Endothelial cell of umbilical vein (primary cell): Measurements from ENCODE around the gene SLFN5. TPM values are rescaled to one million over a fixed set of nuclear protein-coding genes. Genes with fewer than 3 reads are reported as not detected.
A peak's percentile ranks its signal among the peaks of the same experiment; 100 is the strongest.

Experiments
- BruUV-seq: library from RNA; stranded (reverse); fragments of 400-500 nt; replicated peaks from 2 replicates; lab custom pipeline; 2021; lab: Mats Ljungman, UMichigan
- CTCF ChIA-PET: fragments of 300-600, 350-600 bp; sonication (Branson Sonifier 250); formaldehyde crosslinking; loops from one replicate; lab custom pipeline; 2021; ENCODE audit warnings: antibody characterized with exemption, inconsistent platforms; lab: Charles Lee
- POLR2A ChIA-PET: fragments of 300-600, 350-600 bp; sonication (Branson Sonifier 250); formaldehyde crosslinking; loops from one replicate; lab custom pipeline; 2021; ENCODE audit warnings: antibody characterized with exemption, inconsistent platforms; lab: Charles Lee
- DNase-seq: peaks from one replicate; pipeline ENCODE4 v3.0.0-alpha.2; 2011; ENCODE audit warnings: low read depth, low spot score
- FAIRE-seq: peaks from 2 replicates; lab custom pipeline; 2011; peaks lifted over from hg19 to GRCh38; lab: Jason Lieb, UNC
- H2AFZ ChIP-seq: 2 replicates; pipeline ENCODE4 v1.6.0; 2012; ENCODE audit warnings: low read depth, low read length, control low read depth, inconsistent platforms
- H3K27ac ChIP-seq: 2 replicates; pipeline ENCODE4 v1.5.1; 2011; ENCODE audit warnings: low read depth, mild to moderate bottlenecking, control low read depth, low read length, moderate library complexity; ENCODE audit not compliant: insufficient read depth
- H3K27me3 ChIP-seq, 2 experiments: 2 replicates each; pipeline versions ENCODE4 v1.6.0 to v1.6.1; 2011; ENCODE audit warnings: low read length in 2 of 2, mixed read lengths in 1 of 2; ENCODE audit not compliant: control insufficient read depth in 2 of 2, insufficient read depth in 2 of 2
- H3K36me3 ChIP-seq, 2 experiments: 2 replicates in 1 of 2; 3 replicates in 1 of 2; pipeline ENCODE4 v1.5.1; 2011; ENCODE audit warnings: low read length in 2 of 2, mild to moderate bottlenecking in 1 of 2, moderate library complexity in 1 of 2; ENCODE audit not compliant: control insufficient read depth in 2 of 2, insufficient read depth in 2 of 2; ENCODE audit errors: extremely low read depth in 1 of 2
- H3K4me1 ChIP-seq: 3 replicates; pipeline ENCODE4 v1.5.1; 2011; ENCODE audit warnings: mild to moderate bottlenecking, low read length; ENCODE audit not compliant: control insufficient read depth, insufficient read depth; ENCODE audit errors: extremely low read depth
- H3K4me2 ChIP-seq: 2 replicates; pipeline ENCODE4 v1.6.1; 2011; ENCODE audit warnings: low read length, control low read depth, mixed read lengths; ENCODE audit not compliant: insufficient read depth
- H3K4me3 ChIP-seq, 3 experiments: fragments of 200-600 bp in 1 of 3; sonication (generic), shearing (Covaris generic) in 1 of 3; replicated peaks in 1 of 3; 2 replicates each; pipeline ENCODE4 v1.5.1; 2011 to 2016; ENCODE audit warnings: control low read depth in 3 of 3, low read length in 3 of 3, mild to moderate bottlenecking in 2 of 3, inconsistent platforms in 1 of 3, low read depth in 1 of 3, moderate library complexity in 1 of 3; ENCODE audit not compliant: insufficient read depth in 1 of 3
- H3K79me2 ChIP-seq: 2 replicates; pipeline ENCODE4 v1.6.0; 2012; ENCODE audit warnings: low read length, inconsistent platforms; ENCODE audit not compliant: control insufficient read depth, insufficient read depth
- H3K9ac ChIP-seq: replicated peaks from 2 replicates; pipeline ENCODE3; 2011; ENCODE audit warnings: low read length, control low read depth; ENCODE audit not compliant: insufficient read depth; ENCODE audit errors: extremely low read depth
- H3K9me1 ChIP-seq: replicated peaks from 3 replicates; pipeline ENCODE4 v1.6.0; 2011; ENCODE audit warnings: mild to moderate bottlenecking, low read length; ENCODE audit not compliant: control insufficient read depth, insufficient read depth; ENCODE audit errors: extremely low read depth
- H3K9me3 ChIP-seq: replicated peaks from 2 replicates; pipeline ENCODE4 v1.5.1; 2012; ENCODE audit warnings: low read length, inconsistent platforms; ENCODE audit not compliant: control insufficient read depth, insufficient read depth
- H4K20me1 ChIP-seq: replicated peaks from 2 replicates; pipeline ENCODE3; 2011; ENCODE audit warnings: mild to moderate bottlenecking, low read length; ENCODE audit not compliant: control insufficient read depth, insufficient read depth; ENCODE audit errors: extremely low read depth
- EZH2 ChIP-seq: IDR thresholded peaks from 2 replicates; pipeline ENCODE4 v1.6.1; 2012; ENCODE audit warnings: borderline replicate concordance, low read depth, mild to moderate bottlenecking, moderate library complexity, low read length, inconsistent platforms; ENCODE audit not compliant: severe bottlenecking
- FOS ChIP-seq: IDR thresholded peaks from 2 replicates; pipeline ENCODE4 v1.6.1; 2011; ENCODE audit warnings: mild to moderate bottlenecking, low read length, moderate library complexity, borderline replicate concordance; ENCODE audit not compliant: insufficient read depth
- JUN ChIP-seq: IDR thresholded peaks from 2 replicates; pipeline ENCODE4 v1.6.1; 2011; ENCODE audit warnings: borderline replicate concordance, low read depth; ENCODE audit not compliant: insufficient read length, insufficient read depth
- MYC ChIP-seq: IDR thresholded peaks from one replicate; pipeline ENCODE4 v1.6.1; 2011; ENCODE audit warnings: mild to moderate bottlenecking, low read depth, low read length
- POLR2AphosphoS5 ChIP-seq: IDR thresholded peaks from 2 replicates; pipeline ENCODE4 v1.6.1; 2012; ENCODE audit warnings: low read depth, mild to moderate bottlenecking, control low read depth, low read length, moderate library complexity; ENCODE audit not compliant: insufficient read depth
- dilution Hi-C: fragments of 300-500 bp; cut with MboI; formaldehyde crosslinking; loops from one replicate; pipeline ENCODE4 v1.15.0; 2019; ENCODE audit warnings: low sequenced_read_pairs; ENCODE audit not compliant: extremely low pct_ligation_motif_present
- intact Hi-C: fragments of 100-400 bp; cut with micrococcal nuclease; formaldehyde crosslinking; loops from one replicate; pipeline ENCODE4 v1.10.0; 2022
- polyA plus RNA-seq, 4 experiments: library from polyadenylated mRNA; depleted of rRNA in 3 of 4; stranded (reverse) in 3 of 4; unstranded in 1 of 4; fragments of >200 nt; gene quantifications; 2 replicates each; pipeline versions ENCODE4 v1.2.1 to v1.2.3, GENCODE V29; 2011 to 2012; ENCODE audit warnings: missing spikeins in 1 of 4
- total RNA-seq: library from RNA; stranded (reverse); gene quantifications from 2 replicates; pipeline ENCODE4 v1.2.3, GENCODE V29; 2021
- TF ChIP-seq, protein P1 (sequence below): IDR thresholded peaks from 2 replicates; pipeline ENCODE4 v1.6.1; 2011; ENCODE audit not compliant: insufficient read depth, insufficient read length
- TF ChIP-seq, protein P2 (sequence below), 2 donors: IDR thresholded peaks; 1 replicate in 1 of 2; 2 replicates in 1 of 2; pipeline ENCODE4 v1.5.1; 2011; ENCODE audit warnings: low read length in 2 of 2, mild to moderate bottlenecking in 2 of 2, moderate library complexity in 2 of 2, control low read depth in 1 of 2, inconsistent platforms in 1 of 2, low read depth in 1 of 2; ENCODE audit not compliant: insufficient read depth in 1 of 2; ENCODE audit errors: extremely low read depth in 1 of 2

The SLFN5 gene
- total and polyA plus RNA-seq, 2 donors (not counting 3 experiments of a cell fraction or from before 2014, with no cell fraction given) = 4.5 to 24.2 TPM

DNA sequence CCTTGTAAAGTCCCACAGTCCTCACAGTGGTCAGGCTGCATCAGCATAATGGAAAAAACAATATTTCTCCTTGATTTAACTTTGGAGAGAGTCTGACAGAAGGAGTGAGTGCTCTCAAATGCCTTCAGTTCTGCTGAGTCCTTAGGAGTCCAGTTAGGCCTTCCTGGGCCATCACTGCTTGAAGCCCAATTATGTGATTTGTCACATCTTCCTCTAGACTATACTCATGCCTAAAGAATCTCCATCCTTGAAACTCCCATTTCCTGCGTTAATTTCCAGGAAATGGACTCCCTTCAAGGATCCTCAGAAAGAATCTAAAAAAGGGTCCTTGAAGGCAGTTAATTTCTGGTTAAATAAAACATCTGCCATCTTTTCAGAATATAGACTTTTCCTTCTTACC lies 52.8 kb downstream of the SLFN5 start:
- H3K4me2 ChIP-seq = peak overlapping the region; percentile 49
- H3K79me2 ChIP-seq = no peaks in the 10 kb centered on the region
- no peak overlapping the region for H3K9ac ChIP-seq
- H3K27ac ChIP-seq = no peak overlapping the region
- POLR2A ChIA-PET = no interaction called here
- no peaks in the 10 kb centered on the region for H3K27me3 ChIP-seq
- H3K9me3 ChIP-seq = no peaks in the 10 kb centered on the region
- H2AFZ ChIP-seq = no peak overlapping the region
- peak; percentile 21 for DNase-seq
- TF ChIP-seq, protein P1, sequence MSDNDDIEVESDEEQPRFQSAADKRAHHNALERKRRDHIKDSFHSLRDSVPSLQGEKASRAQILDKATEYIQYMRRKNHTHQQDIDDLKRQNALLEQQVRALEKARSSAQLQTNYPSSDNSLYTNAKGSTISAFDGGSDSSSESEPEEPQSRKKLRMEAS = no peak
- no peak for TF ChIP-seq POLR2AphosphoS5
- TF ChIP-seq EZH2 = no peak
- no peak for TF ChIP-seq MYC
- TF ChIP-seq JUN = no peak
- TF ChIP-seq, protein P2, sequence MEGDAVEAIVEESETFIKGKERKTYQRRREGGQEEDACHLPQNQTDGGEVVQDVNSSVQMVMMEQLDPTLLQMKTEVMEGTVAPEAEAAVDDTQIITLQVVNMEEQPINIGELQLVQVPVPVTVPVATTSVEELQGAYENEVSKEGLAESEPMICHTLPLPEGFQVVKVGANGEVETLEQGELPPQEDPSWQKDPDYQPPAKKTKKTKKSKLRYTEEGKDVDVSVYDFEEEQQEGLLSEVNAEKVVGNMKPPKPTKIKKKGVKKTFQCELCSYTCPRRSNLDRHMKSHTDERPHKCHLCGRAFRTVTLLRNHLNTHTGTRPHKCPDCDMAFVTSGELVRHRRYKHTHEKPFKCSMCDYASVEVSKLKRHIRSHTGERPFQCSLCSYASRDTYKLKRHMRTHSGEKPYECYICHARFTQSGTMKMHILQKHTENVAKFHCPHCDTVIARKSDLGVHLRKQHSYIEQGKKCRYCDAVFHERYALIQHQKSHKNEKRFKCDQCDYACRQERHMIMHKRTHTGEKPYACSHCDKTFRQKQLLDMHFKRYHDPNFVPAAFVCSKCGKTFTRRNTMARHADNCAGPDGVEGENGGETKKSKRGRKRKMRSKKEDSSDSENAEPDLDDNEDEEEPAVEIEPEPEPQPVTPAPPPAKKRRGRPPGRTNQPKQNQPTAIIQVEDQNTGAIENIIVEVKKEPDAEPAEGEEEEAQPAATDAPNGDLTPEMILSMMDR (IDR thresholded peaks at IDR 0.05; ENCODE audit: extremely low read depth in 1 of 2, insufficient read depth in 1 of 2, low read depth in 1 of 2, low read length in 2 of 2) = no peak
- TF ChIP-seq FOS = peak; percentile 27
- H4K20me1 ChIP-seq = no peaks in the 10 kb centered on the region
- H3K4me3 ChIP-seq = no peak overlapping the region
- H3K4me1 ChIP-seq = peaks cover 13% of the 10 kb centered on the region
- FAIRE-seq = peak; percentile 53
- BruUV-seq = no TSS peak
- dilution Hi-C loops (no loop called here), intact Hi-C loops (loop anchor here (1.0 kb wide), 1 partner anchor 41 kb away; no protein-coding TSS in a partner anchor)
- CTCF ChIA-PET = no interaction called here
- H3K36me3 ChIP-seq = no peaks in the 10 kb centered on the region
- H3K9me1 ChIP-seq = no peaks in the 10 kb centered on the region
